WTC11 (cell line): ENCODE data around the gene RSL1D1. TPM values are rescaled to one million over a fixed set of nuclear protein-coding genes. Genes with fewer than 3 reads are reported as not detected.
"Not testable (repeated sequence)": the region's sequence is repeated elsewhere in the genome, so short reads cannot be mapped to it uniquely, and the experiment has no call there.

Experiments
- ATAC-seq: fragments of 200-7000 bp; cut with Tn5 transposase; 2 replicates; pipeline ENCODE4 v1.10.0; 2021; ENCODE audit warnings: mild to moderate bottlenecking, moderate library complexity
- CTCF ChIA-PET: fragments of 300-600 bp; sonication (Branson Sonifier 250); formaldehyde crosslinking; loops from one replicate; lab custom pipeline; 2021; ENCODE audit warnings: antibody characterized with exemption; lab: Charles Lee
- POLR2A ChIA-PET: fragments of 350-600 bp; sonication (Branson Sonifier 250); formaldehyde crosslinking; loops from one replicate; lab custom pipeline; 2021; ENCODE audit warnings: antibody characterized with exemption; lab: Charles Lee
- DNase-seq: peaks from one replicate; pipeline ENCODE4 v3.0.0; 2021; ENCODE audit warnings: low spot score
- H3K27ac Mint-ChIP-seq: 2 replicates; pipeline ENCODE4 v1.8.0; 2021; ENCODE audit warnings: mixed read lengths
- H3K27me3 Mint-ChIP-seq: 2 replicates; pipeline ENCODE4 v1.8.0; 2021; ENCODE audit warnings: low read depth, mild to moderate bottlenecking, moderate library complexity, mixed read lengths
- H3K36me3 Mint-ChIP-seq: 2 replicates; pipeline ENCODE4 v1.8.0; 2021; ENCODE audit warnings: mixed read lengths
- H3K4me1 Mint-ChIP-seq: 2 replicates; pipeline ENCODE4 v1.8.0; 2022; ENCODE audit warnings: mixed read lengths
- H3K4me3 Mint-ChIP-seq: 2 replicates; pipeline ENCODE4 v1.8.0; 2021; ENCODE audit warnings: mild to moderate bottlenecking, moderate library complexity, mixed read lengths
- H3K9me3 Mint-ChIP-seq: 2 replicates; pipeline ENCODE4 v1.8.0; 2021; ENCODE audit warnings: mixed read lengths
- ATF2 ChIP-seq: sonication (generic); formaldehyde crosslinking; IDR thresholded peaks from 2 replicates; pipeline ENCODE4 v1.8.1; 2022; ENCODE audit warnings: low read depth, missing genetic modification reagents, borderline replicate concordance
- ATF6 ChIP-seq: sonication (generic); formaldehyde crosslinking; IDR thresholded peaks from 2 replicates; pipeline ENCODE4 v1.8.1; 2023; ENCODE audit warnings: mild to moderate bottlenecking, missing genetic modification reagents
- EMX1 ChIP-seq: fragments of 250-450 bp; sonication (Bioruptor Pico); IDR thresholded peaks from 2 replicates; pipeline ENCODE4 v1.8.0; 2021; ENCODE audit warnings: mild to moderate bottlenecking
- FOXP1 ChIP-seq: sonication (generic); formaldehyde crosslinking; IDR thresholded peaks from 2 replicates; pipeline ENCODE4 v1.8.0; 2022; ENCODE audit warnings: missing genetic modification reagents, mild to moderate bottlenecking, moderate library complexity, borderline replicate concordance
- GRHL2 ChIP-seq: fragments of 250-450 bp; sonication (Bioruptor Pico); IDR thresholded peaks from 2 replicates; pipeline ENCODE4 v1.8.0; 2022; ENCODE audit warnings: mild to moderate bottlenecking, moderate library complexity; ENCODE audit not compliant: insufficient replicate concordance, severe bottlenecking
- JUN ChIP-seq: sonication (generic); formaldehyde crosslinking; IDR thresholded peaks from 2 replicates; pipeline ENCODE4 v1.8.0; 2023; ENCODE audit warnings: mild to moderate bottlenecking, missing genetic modification reagents
- KAT7 ChIP-seq: sonication (generic); formaldehyde crosslinking; IDR thresholded peaks from 2 replicates; pipeline ENCODE4 v1.8.1; 2023; ENCODE audit warnings: missing genetic modification reagents, mild to moderate bottlenecking, borderline replicate concordance
- MAX ChIP-seq: sonication (generic); formaldehyde crosslinking; IDR thresholded peaks from 2 replicates; pipeline ENCODE4 v1.8.0; 2022; ENCODE audit warnings: mild to moderate bottlenecking, missing genetic modification reagents
- NR1H2 ChIP-seq: sonication (generic); formaldehyde crosslinking; IDR thresholded peaks from 2 replicates; pipeline ENCODE4 v1.9.0; 2021; ENCODE audit warnings: mild to moderate bottlenecking, moderate library complexity, missing genetic modification reagents
- NR3C1 ChIP-seq: sonication (generic); formaldehyde crosslinking; conservative IDR thresholded peaks from 2 replicates; pipeline ENCODE4 v1.8.1; 2023; ENCODE audit warnings: low read depth, mild to moderate bottlenecking, missing genetic modification reagents
- SMAD3 ChIP-seq: sonication (generic); formaldehyde crosslinking; IDR thresholded peaks from 2 replicates; pipeline ENCODE4 v1.8.0; 2022; ENCODE audit warnings: missing genetic modification reagents, mild to moderate bottlenecking, borderline replicate concordance
- TP53 ChIP-seq: sonication (generic); formaldehyde crosslinking; IDR thresholded peaks from 2 replicates; pipeline ENCODE4 v1.8.1; 2023; ENCODE audit warnings: mild to moderate bottlenecking, missing genetic modification reagents
- ZMAT4 ChIP-seq: fragments of 250-450 bp; sonication (Bioruptor Pico); IDR thresholded peaks from 2 replicates; pipeline ENCODE4 v1.9.0; 2021; ENCODE audit warnings: mild to moderate bottlenecking
- ZNF396 ChIP-seq: fragments of 250-450 bp; sonication (Bioruptor Pico); IDR thresholded peaks from 2 replicates; pipeline ENCODE4 v1.8.0; 2021; ENCODE audit warnings: mild to moderate bottlenecking, moderate library complexity, borderline replicate concordance
- ZNF416 ChIP-seq: fragments of 250-450 bp; sonication (Bioruptor Pico); IDR thresholded peaks from 2 replicates; pipeline ENCODE4 v1.9.0; 2021; ENCODE audit warnings: mild to moderate bottlenecking, inconsistent platforms
- ZNF512 ChIP-seq: sonication (generic); formaldehyde crosslinking; IDR thresholded peaks from 2 replicates; pipeline ENCODE4 v1.8.1; 2022; ENCODE audit warnings: missing genetic modification reagents, borderline replicate concordance
- ZNF532 ChIP-seq: fragments of 250-450 bp; sonication (Bioruptor Pico); IDR thresholded peaks from 2 replicates; pipeline ENCODE4 v1.9.0; 2021; ENCODE audit warnings: mild to moderate bottlenecking, borderline replicate concordance
- ZNF671 ChIP-seq: fragments of 250-450 bp; sonication (Bioruptor Pico); IDR thresholded peaks from 2 replicates; pipeline ENCODE4 v1.8.0; 2021; ENCODE audit warnings: mild to moderate bottlenecking
- total RNA-seq: library from RNA; stranded (reverse); gene quantifications from 3 replicates; pipeline ENCODE4 v1.2.3, GENCODE V29; 2021

The RSL1D1 gene
- total RNA-seq, 1 experiment from 2014 or later = 227 TPM

GRCh38 chr16:11828696-11829095 is 22.6 kb downstream of the RSL1D1 start (continued):
- TF ChIP-seq ZNF532 (CRISPR knock-in tag) = no peak
- TF ChIP-seq SMAD3 (CRISPR knock-in tag) = no peak

- H3K4me1 Mint-ChIP-seq, ATAC-seq, POLR2A ChIA-PET, H3K9me3 Mint-ChIP-seq, H3K4me3 Mint-ChIP-seq, H3K27me3 Mint-ChIP-seq, DNase-seq, CTCF ChIA-PET, H3K27ac Mint-ChIP-seq, H3K36me3 Mint-ChIP-seq: not testable (repeated sequence)
Measured at GRCh38 chr16:11825520-11826165, 25.7 kb downstream of the RSL1D1 start.

- ChIA-PET POLR2A (no interaction called here), CTCF (interaction anchor here (0.6 kb wide), 1 partner anchor 8 kb away, joined by 3 read pairs; no protein-coding TSS in a partner anchor)
- H3K4me1 Mint-ChIP-seq = 0 out of 2 replicates have a peak, but pooled peaks cover 4% of the 10 kb centered on the region
- no peaks in the 10 kb centered on the region for H3K9me3 Mint-ChIP-seq
- H3K27ac Mint-ChIP-seq = no peak overlapping the region
- no peak overlapping the region for H3K4me3 Mint-ChIP-seq
- no peak for ATAC-seq
- no peak for DNase-seq
- H3K36me3 Mint-ChIP-seq = no peaks in the 10 kb centered on the region
- no peaks in the 10 kb centered on the region for H3K27me3 Mint-ChIP-seq
- TF ChIP-seq ATF6 (CRISPR knock-in tag) (no peak), ZNF416 (no peak), NR1H2 (CRISPR knock-in tag) (no peak), GRHL2 (CRISPR knock-in tag) (no peak), ZNF512 (no peak), EMX1 (CRISPR knock-in tag) (no peak), FOXP1 (CRISPR knock-in tag) (no peak), ZNF396 (CRISPR knock-in tag) (no peak), TP53 (CRISPR knock-in tag) (no peak), ZNF671 (no peak), JUN (CRISPR knock-in tag) (no peak), KAT7 (CRISPR knock-in tag) (no peak), ATF2 (CRISPR knock-in tag) (no peak), ZMAT4 (CRISPR knock-in tag) (no peak), ZNF532 (CRISPR knock-in tag) (no peak), MAX (CRISPR knock-in tag) (no peak), NR3C1 (CRISPR knock-in tag) (no peak)
Measured at GRCh38 chr16:11824362-11824761, 27.0 kb downstream of the RSL1D1 start.
